ENCODE data around the gene KTN1. TPM values are rescaled to one million over a fixed set of nuclear protein-coding genes. Genes with fewer than 3 reads are reported as not detected.
A peak's percentile ranks its signal among the peaks of the same experiment; 100 is the strongest.

KTN1 gene, protein sequence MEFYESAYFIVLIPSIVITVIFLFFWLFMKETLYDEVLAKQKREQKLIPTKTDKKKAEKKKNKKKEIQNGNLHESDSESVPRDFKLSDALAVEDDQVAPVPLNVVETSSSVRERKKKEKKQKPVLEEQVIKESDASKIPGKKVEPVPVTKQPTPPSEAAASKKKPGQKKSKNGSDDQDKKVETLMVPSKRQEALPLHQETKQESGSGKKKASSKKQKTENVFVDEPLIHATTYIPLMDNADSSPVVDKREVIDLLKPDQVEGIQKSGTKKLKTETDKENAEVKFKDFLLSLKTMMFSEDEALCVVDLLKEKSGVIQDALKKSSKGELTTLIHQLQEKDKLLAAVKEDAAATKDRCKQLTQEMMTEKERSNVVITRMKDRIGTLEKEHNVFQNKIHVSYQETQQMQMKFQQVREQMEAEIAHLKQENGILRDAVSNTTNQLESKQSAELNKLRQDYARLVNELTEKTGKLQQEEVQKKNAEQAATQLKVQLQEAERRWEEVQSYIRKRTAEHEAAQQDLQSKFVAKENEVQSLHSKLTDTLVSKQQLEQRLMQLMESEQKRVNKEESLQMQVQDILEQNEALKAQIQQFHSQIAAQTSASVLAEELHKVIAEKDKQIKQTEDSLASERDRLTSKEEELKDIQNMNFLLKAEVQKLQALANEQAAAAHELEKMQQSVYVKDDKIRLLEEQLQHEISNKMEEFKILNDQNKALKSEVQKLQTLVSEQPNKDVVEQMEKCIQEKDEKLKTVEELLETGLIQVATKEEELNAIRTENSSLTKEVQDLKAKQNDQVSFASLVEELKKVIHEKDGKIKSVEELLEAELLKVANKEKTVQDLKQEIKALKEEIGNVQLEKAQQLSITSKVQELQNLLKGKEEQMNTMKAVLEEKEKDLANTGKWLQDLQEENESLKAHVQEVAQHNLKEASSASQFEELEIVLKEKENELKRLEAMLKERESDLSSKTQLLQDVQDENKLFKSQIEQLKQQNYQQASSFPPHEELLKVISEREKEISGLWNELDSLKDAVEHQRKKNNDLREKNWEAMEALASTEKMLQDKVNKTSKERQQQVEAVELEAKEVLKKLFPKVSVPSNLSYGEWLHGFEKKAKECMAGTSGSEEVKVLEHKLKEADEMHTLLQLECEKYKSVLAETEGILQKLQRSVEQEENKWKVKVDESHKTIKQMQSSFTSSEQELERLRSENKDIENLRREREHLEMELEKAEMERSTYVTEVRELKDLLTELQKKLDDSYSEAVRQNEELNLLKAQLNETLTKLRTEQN (N-terminal part only)
- total RNA-seq: 155 and 158 TPM in 2 replicates
- long read RNA-seq, partial matches to known transcripts: 46 of 53 reads
- long read RNA-seq, other reads (novel, unspliced or antisense): 7 of 53 reads

- peak; percentile 64 for DNase-seq (ENCODE audit: low spot score, unreplicated experiment)
- TF ChIP-seq, protein P1, sequence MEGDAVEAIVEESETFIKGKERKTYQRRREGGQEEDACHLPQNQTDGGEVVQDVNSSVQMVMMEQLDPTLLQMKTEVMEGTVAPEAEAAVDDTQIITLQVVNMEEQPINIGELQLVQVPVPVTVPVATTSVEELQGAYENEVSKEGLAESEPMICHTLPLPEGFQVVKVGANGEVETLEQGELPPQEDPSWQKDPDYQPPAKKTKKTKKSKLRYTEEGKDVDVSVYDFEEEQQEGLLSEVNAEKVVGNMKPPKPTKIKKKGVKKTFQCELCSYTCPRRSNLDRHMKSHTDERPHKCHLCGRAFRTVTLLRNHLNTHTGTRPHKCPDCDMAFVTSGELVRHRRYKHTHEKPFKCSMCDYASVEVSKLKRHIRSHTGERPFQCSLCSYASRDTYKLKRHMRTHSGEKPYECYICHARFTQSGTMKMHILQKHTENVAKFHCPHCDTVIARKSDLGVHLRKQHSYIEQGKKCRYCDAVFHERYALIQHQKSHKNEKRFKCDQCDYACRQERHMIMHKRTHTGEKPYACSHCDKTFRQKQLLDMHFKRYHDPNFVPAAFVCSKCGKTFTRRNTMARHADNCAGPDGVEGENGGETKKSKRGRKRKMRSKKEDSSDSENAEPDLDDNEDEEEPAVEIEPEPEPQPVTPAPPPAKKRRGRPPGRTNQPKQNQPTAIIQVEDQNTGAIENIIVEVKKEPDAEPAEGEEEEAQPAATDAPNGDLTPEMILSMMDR (IDR thresholded peaks at IDR 0.05; ENCODE audit: unreplicated experiment): no peak
- Mint-ChIP-seq H3K4me3 (ENCODE audit: low read depth) (peak within 1 kb of the TSS; percentile 96), H3K4me1 (ENCODE audit: low read depth) (peaks cover 12% of the 10 kb centered on the region), H3K9me3 (ENCODE audit: low read depth) (no peaks in the 10 kb centered on the region), H3K36me3 (ENCODE audit: insufficient read depth) (no peaks in the 10 kb centered on the region), H3K27ac (peak within 1 kb of the TSS; percentile 97), H3K27me3 (no peaks in the 10 kb centered on the region)
Measured at GRCh38 chr14:55579724-55580469, at the start of gene KTN1. Gene KTN1 (plus strand): TSS chr14:55580207. CDS start chr14:55612049, 31,842 bp downstream.

DNA sequence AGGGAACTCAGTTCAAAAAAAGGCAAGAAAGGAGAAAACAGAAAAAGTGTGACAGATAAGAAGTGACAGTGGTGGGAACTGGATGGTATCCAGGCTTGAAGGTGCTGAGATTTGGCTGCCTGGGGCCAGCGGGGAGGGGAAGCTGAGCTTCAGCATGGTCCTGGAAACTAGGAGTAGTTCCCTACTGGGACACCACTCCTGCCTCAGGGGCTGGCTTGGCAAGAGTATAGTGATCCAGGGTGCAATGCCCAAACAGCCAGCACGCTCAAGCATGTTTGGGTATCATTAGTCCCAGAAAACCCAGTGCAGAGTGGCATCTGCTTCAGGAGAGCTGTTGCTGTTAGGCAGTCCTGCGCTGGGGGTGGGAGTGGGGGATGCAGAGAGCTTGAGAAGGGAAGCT lies 49.5 kb upstream of the KTN1 start:
- peaks cover 3% of the 10 kb centered on the region for H3K27me3 Mint-ChIP-seq
- no peaks in the 10 kb centered on the region for H3K36me3 Mint-ChIP-seq (ENCODE audit: insufficient read depth)
- H3K4me3 Mint-ChIP-seq (ENCODE audit: low read depth): no peak overlapping the region
- H3K27ac Mint-ChIP-seq: no peak overlapping the region
- no peaks in the 10 kb centered on the region for H3K4me1 Mint-ChIP-seq (ENCODE audit: low read depth)
- H3K9me3 Mint-ChIP-seq (ENCODE audit: low read depth): no peaks in the 10 kb centered on the region
- DNase-seq (ENCODE audit: low spot score, unreplicated experiment): no peak
- TF ChIP-seq, protein P1 (IDR thresholded peaks at IDR 0.05; ENCODE audit: unreplicated experiment): no peak

- no peak overlapping the region for H3K27ac Mint-ChIP-seq
- no peak overlapping the region for H3K4me3 Mint-ChIP-seq (ENCODE audit: low read depth)
- TF ChIP-seq, protein P1 (IDR thresholded peaks at IDR 0.05; ENCODE audit: unreplicated experiment): peak; percentile 33
- no peaks in the 10 kb centered on the region for H3K4me1 Mint-ChIP-seq (ENCODE audit: low read depth)
- H3K27me3 Mint-ChIP-seq: peaks cover 3% of the 10 kb centered on the region
- no peak for DNase-seq (ENCODE audit: low spot score, unreplicated experiment)
- H3K9me3 Mint-ChIP-seq (ENCODE audit: low read depth): peaks cover 5% of the 10 kb centered on the region
- H3K36me3 Mint-ChIP-seq (ENCODE audit: insufficient read depth): no peaks in the 10 kb centered on the region
Measured at GRCh38 chr14:55532645-55533344, 47.2 kb upstream of the KTN1 start.

DNA sequence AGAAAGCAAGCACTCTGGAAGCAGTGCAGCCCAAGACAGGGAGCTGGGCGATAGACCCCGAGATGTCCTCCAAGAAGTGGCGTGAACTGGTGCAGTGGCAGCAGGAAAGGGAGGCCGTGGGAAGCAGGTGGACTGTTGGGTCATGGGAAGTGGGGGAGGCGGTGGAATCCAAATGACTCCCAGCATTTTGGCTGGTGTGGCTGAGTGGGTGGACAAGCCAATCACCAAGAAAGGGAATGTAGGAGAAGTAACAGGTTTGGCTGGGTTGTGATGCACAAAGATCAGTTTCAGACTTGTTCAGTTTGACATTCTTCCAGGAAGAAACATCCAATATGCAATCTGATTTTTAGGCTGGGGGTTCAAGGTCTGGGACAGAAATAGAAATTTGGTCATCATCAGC lies 46.0 kb upstream of the KTN1 start:
- Mint-ChIP-seq H3K4me3 (ENCODE audit: low read depth) (no peak overlapping the region), H3K9me3 (ENCODE audit: low read depth) (peaks cover 5% of the 10 kb centered on the region), H3K36me3 (ENCODE audit: insufficient read depth) (no peaks in the 10 kb centered on the region), H3K4me1 (ENCODE audit: low read depth) (no peaks in the 10 kb centered on the region), H3K27ac (no peak overlapping the region), H3K27me3 (peaks cover 3% of the 10 kb centered on the region)
- DNase-seq (ENCODE audit: low spot score, unreplicated experiment): no peak
- TF ChIP-seq, protein P1 (IDR thresholded peaks at IDR 0.05; ENCODE audit: unreplicated experiment): no peak
